SU-DHL-6 (cell line): Measurements from ENCODE around the gene BIRC3.
A peak's percentile ranks its signal among the peaks of the same experiment; 100 is the strongest.

ENCODE experiments used
- H2AFZ ChIP-seq: fragments of 200-600 bp; sonication (generic); 2 replicates; pipeline ENCODE4 v1.6.1; 2014; ENCODE audit warnings: low read depth, mild to moderate bottlenecking, moderate library complexity, mixed read lengths, antibody characterized with exemption, low read length; ENCODE audit not compliant: severe bottlenecking
- H3F3A ChIP-seq: fragments of 200-600 bp; shearing (Covaris generic); 2 replicates; pipeline ENCODE4 v1.6.0; 2016; ENCODE audit warnings: antibody characterized with exemption, mild to moderate bottlenecking; ENCODE audit not compliant: insufficient read depth
- H3K27ac ChIP-seq: fragments of 200-600 bp; sonication (generic); 2 replicates; pipeline ENCODE4 v1.5.1; 2016; ENCODE audit warnings: low read depth, mild to moderate bottlenecking, low read length, moderate library complexity, mixed read lengths
- H3K27me3 ChIP-seq: fragments of 200-600 bp; sonication (generic), shearing (Covaris generic); 2 replicates; pipeline ENCODE4 v1.6.0; 2014; ENCODE audit warnings: mild to moderate bottlenecking, low read length
- H3K36me3 ChIP-seq: fragments of 200-600 bp; sonication (generic); 2 replicates; pipeline ENCODE4 v1.6.1; 2014; ENCODE audit warnings: mild to moderate bottlenecking, low read length, mixed read lengths
- H3K4me2 ChIP-seq: fragments of 300-600, 200-600 bp; shearing (Covaris generic), sonication (generic); 2 replicates; pipeline ENCODE4 v1.6.0; 2014; ENCODE audit warnings: low read length, low read depth, mild to moderate bottlenecking; ENCODE audit not compliant: poor library complexity, severe bottlenecking
- H3K4me3 ChIP-seq: fragments of 200-600 bp; sonication (generic); 2 replicates; pipeline ENCODE4 v1.5.1; 2014; ENCODE audit warnings: antibody characterized with exemption, low read length, mild to moderate bottlenecking, mixed read lengths; ENCODE audit not compliant: insufficient read depth, poor library complexity, severe bottlenecking
- H3K79me2 ChIP-seq: fragments of 200-600 bp; sonication (generic); 2 replicates; pipeline ENCODE4 v1.6.1; 2014; ENCODE audit warnings: mild to moderate bottlenecking, low read length, moderate library complexity; ENCODE audit not compliant: insufficient read depth
- H3K9ac ChIP-seq: fragments of 200-600 bp; sonication (generic); 2 replicates; pipeline ENCODE4 v1.7.0; 2014; ENCODE audit warnings: mild to moderate bottlenecking, low read length
- H3K9me2 ChIP-seq: fragments of 200-600 bp; sonication (generic); replicated peaks from 2 replicates; pipeline ENCODE4 v1.6.1; 2014; ENCODE audit warnings: low read length; ENCODE audit not compliant: insufficient read depth
- H3K9me3 ChIP-seq: fragments of 200-600 bp; sonication (generic); 2 replicates; pipeline ENCODE4 v1.6.1; 2014; ENCODE audit warnings: low read length, mixed read lengths; ENCODE audit not compliant: insufficient read depth
- H4K20me1 ChIP-seq: fragments of 200-600 bp; sonication (generic); 2 replicates; pipeline ENCODE4 v1.6.1; 2014; ENCODE audit warnings: low read depth, mild to moderate bottlenecking, antibody characterized with exemption, low read length, moderate library complexity, mixed read lengths
- EZH2phosphoT487 ChIP-seq: fragments of 200-600 bp; sonication (generic), shearing (Covaris generic); conservative IDR thresholded peaks from 2 replicates; pipeline ENCODE4 v1.6.1; 2018; ENCODE audit warnings: mild to moderate bottlenecking, antibody characterized with exemption, low read length, moderate library complexity, mixed read lengths
- TF ChIP-seq, protein P1 (sequence below): fragments of 200-600 bp; sonication (generic); IDR thresholded peaks from one replicate; pipeline ENCODE4 v1.5.1; 2017; ENCODE audit warnings: antibody characterized with exemption, mild to moderate bottlenecking, low read length, moderate library complexity; ENCODE audit not compliant: insufficient read depth, poor library complexity, severe bottlenecking

BIRC3 gene

DNA sequence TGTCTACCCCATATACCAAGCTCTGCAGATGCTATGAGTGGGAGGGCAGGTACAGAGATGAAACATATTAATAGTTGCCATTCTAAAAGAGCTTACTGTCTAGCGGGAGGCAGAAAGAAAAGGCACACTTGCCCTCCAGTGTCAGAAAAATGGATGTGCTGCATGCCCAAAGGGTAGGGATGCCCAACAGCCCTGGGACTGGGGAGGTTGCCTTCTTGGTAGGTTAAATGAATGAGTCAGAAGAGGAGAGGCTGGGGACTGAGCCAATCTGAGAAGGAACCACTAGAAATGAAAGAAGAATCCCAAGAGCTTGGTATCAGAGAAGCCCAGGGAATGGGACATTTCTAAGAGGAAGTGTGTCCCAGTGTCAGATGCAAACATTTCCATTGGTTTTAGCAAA, 1.2 kb downstream of the BIRC3 start:
- Histone ChIP-seq H3K9me2 (no peaks in the 10 kb centered on the region), H3K79me2 (peaks cover 60% of the 10 kb centered on the region), H3K4me3 (peak overlapping the region; percentile 76), H3F3A (peaks cover 67% of the 10 kb centered on the region), H4K20me1 (peaks cover 6% of the 10 kb centered on the region; the same call in 1 of the 2 replicates), H3K4me2 (peak overlapping the region; percentile 93), H2AFZ (no peak overlapping the region), H3K9ac (peak overlapping the region; percentile 85), H3K9me3 (no peaks in the 10 kb centered on the region), H3K27ac (peak overlapping the region; percentile 94), H3K36me3 (peaks cover 24% of the 10 kb centered on the region), H3K27me3 (no peaks in the 10 kb centered on the region)
- TF ChIP-seq, protein P1, sequence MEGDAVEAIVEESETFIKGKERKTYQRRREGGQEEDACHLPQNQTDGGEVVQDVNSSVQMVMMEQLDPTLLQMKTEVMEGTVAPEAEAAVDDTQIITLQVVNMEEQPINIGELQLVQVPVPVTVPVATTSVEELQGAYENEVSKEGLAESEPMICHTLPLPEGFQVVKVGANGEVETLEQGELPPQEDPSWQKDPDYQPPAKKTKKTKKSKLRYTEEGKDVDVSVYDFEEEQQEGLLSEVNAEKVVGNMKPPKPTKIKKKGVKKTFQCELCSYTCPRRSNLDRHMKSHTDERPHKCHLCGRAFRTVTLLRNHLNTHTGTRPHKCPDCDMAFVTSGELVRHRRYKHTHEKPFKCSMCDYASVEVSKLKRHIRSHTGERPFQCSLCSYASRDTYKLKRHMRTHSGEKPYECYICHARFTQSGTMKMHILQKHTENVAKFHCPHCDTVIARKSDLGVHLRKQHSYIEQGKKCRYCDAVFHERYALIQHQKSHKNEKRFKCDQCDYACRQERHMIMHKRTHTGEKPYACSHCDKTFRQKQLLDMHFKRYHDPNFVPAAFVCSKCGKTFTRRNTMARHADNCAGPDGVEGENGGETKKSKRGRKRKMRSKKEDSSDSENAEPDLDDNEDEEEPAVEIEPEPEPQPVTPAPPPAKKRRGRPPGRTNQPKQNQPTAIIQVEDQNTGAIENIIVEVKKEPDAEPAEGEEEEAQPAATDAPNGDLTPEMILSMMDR = peak; percentile 16
- no peak for TF ChIP-seq EZH2phosphoT487

DNA sequence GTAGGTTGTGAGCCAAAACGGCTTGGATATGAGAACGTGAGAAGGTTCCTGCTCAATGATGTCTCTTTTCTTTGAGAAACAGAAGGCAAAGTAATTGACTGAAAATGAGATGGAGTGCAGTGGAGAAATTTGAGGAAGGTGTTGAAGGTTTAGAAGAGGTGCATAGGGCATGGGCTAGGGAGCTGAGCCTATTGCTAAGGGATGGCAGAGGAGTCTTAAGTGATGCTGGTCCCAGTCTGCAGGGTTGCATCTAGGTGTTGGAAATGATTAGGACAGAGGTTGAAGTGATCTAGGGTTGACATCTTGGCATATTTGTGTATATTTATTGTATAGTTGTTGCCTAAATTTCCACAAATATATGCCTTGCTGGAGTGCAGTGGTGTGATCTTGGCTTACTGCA, 2.3 kb downstream of the BIRC3 start:
- Histone ChIP-seq H3K9me2 (no peaks in the 10 kb centered on the region), H3K79me2 (peaks cover 71% of the 10 kb centered on the region), H3K9me3 (no peaks in the 10 kb centered on the region), H3K36me3 (peaks cover 34% of the 10 kb centered on the region), H3F3A (peaks cover 73% of the 10 kb centered on the region), H2AFZ (no peak overlapping the region), H3K4me3 (peak overlapping the region; percentile 76), H4K20me1 (peaks cover 12% of the 10 kb centered on the region; the same call in 1 of the 2 replicates), H3K4me2 (peak overlapping the region; percentile 93), H3K27ac (peak overlapping the region; percentile 94), H3K27me3 (no peaks in the 10 kb centered on the region), H3K9ac (peak overlapping the region; percentile 85)
- TF ChIP-seq EZH2phosphoT487 = no peak
- TF ChIP-seq, protein P1 = no peak

DNA sequence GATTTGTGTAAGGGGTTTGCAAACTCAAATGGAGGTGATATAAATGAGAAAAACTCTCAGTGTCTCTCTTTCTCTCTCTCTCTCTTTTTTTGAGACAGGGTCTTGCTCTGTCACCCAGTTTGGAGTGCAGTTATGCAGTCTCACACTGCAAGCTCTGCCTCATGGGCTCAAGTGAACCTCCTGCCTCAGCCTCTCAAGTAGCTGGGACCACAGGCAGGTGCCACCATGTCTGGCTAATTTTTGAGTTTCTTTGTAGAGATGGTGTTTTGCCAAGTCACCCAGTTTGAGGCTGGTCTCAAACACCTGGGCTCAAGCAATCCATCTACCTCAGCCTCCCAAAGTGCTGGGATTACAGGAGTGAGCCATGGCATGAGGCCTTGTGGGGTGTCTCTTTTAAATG, 2.9 kb downstream of the BIRC3 start:
- Histone ChIP-seq H4K20me1 (peaks cover 12% of the 10 kb centered on the region; the same call in 1 of the 2 replicates), H3K9me3 (no peaks in the 10 kb centered on the region), H3K9me2 (no peaks in the 10 kb centered on the region), H3K4me3 (peak overlapping the region; percentile 76), H3K36me3 (peaks cover 39% of the 10 kb centered on the region), H3K9ac (peak overlapping the region; percentile 85), H3K27ac (peak overlapping the region; percentile 94), H3K27me3 (no peaks in the 10 kb centered on the region), H2AFZ (no peak overlapping the region), H3K4me2 (peak overlapping the region; percentile 93), H3K79me2 (peaks cover 77% of the 10 kb centered on the region), H3F3A (peaks cover 73% of the 10 kb centered on the region)
- no peak for TF ChIP-seq EZH2phosphoT487
- TF ChIP-seq, protein P1 = no peak
